ENCODE measurements around the gene KAZN. TPM values are rescaled to one million over a fixed set of nuclear protein-coding genes. Genes with fewer than 3 reads are reported as not detected.

Gene KAZN
- total RNA-seq, 4 donors from 2014 or later, result 9.2 to 30.6 (median 21.2) TPM

- no peak for ATAC-seq (ENCODE audit: low FRiP score)
- no peak for DNase-seq (ENCODE audit: low spot score)
- no peak for TF ChIP-seq CTCF (IDR thresholded peaks at IDR 0.05)
Measured at GRCh38 chr1:14794906-14795305, 196.4 kb downstream of the KAZN start.

GRCh38 chr1:14795589-14795988 lies 197.1 kb downstream of the KAZN start:
- no peak for DNase-seq (ENCODE audit: low spot score)
- ATAC-seq (ENCODE audit: low FRiP score), result no peak
- TF ChIP-seq CTCF (IDR thresholded peaks at IDR 0.05), result no peak

- ATAC-seq (ENCODE audit: low FRiP score), result no peak
- TF ChIP-seq CTCF (IDR thresholded peaks at IDR 0.05), result no peak
- no peak for DNase-seq (ENCODE audit: low spot score)
Measured at GRCh38 chr1:14800014-14800413, 201.5 kb downstream of the KAZN start.

- ATAC-seq (ENCODE audit: low FRiP score), result no peak
- no peak for DNase-seq (ENCODE audit: low spot score)
- no peak for TF ChIP-seq CTCF (IDR thresholded peaks at IDR 0.05)
Measured at GRCh38 chr1:14800500-14801076, 202.1 kb downstream of the KAZN start.

GRCh38 chr1:14803002-14803789 lies 204.7 kb downstream of the KAZN start:
- no peak for DNase-seq (ENCODE audit: low spot score)
- no peak for TF ChIP-seq CTCF (IDR thresholded peaks at IDR 0.05)
- no peak for ATAC-seq (ENCODE audit: low FRiP score)

GRCh38 chr1:14804626-14805025 lies 206.1 kb downstream of the KAZN start:
- no peak for TF ChIP-seq CTCF (IDR thresholded peaks at IDR 0.05)
- ATAC-seq (ENCODE audit: low FRiP score), result no peak

GRCh38 chr1:14806772-14807171 lies 208.3 kb downstream of the KAZN start:
- DNase-seq (ENCODE audit: low spot score), result no peak
- ATAC-seq (ENCODE audit: low FRiP score), result no peak
- no peak for TF ChIP-seq CTCF (IDR thresholded peaks at IDR 0.05)

More at GRCh38 chr1:14804626-14805025, 206.1 kb downstream of the KAZN start:
- no peak for DNase-seq (ENCODE audit: low spot score)

Measured in omental fat pad (tissue), 4 donors.